ENCODE results near the gene THOC6. TPM values are rescaled to one million over a fixed set of nuclear protein-coding genes. Genes with fewer than 3 reads are reported as not detected.
A peak's percentile ranks its signal among the peaks of the same experiment; 100 is the strongest.

THOC6 gene
- total RNA-seq, 1 experiment from 2014 or later, result 68.2 TPM

- Histone ChIP-seq H4K5ac (ENCODE audit: insufficient read length, low read depth, low read length) (no peak overlapping the region), H2BK15ac (ENCODE audit: low read depth, low read length) (no peak overlapping the region), H2BK20ac (ENCODE audit: low read depth, low read length, poor library complexity, severe bottlenecking) (no peak overlapping the region), H3K4me1 (ENCODE audit: insufficient read depth, low read length) (peaks cover 11% of the 10 kb centered on the region; the same call in 1 of the 2 replicates), H3K4ac (ENCODE audit: low read depth, low read length) (no peak overlapping the region), H4K91ac (ENCODE audit: insufficient read length, low read depth, low read length) (no peak overlapping the region), H3K23me2 (ENCODE audit: insufficient read length, low read depth, low read length, poor library complexity, severe bottlenecking) (peaks cover 6% of the 10 kb centered on the region), H4K20me1 (ENCODE audit: control insufficient read depth, insufficient read depth, insufficient read length) (no peaks in the 10 kb centered on the region), H3K9me3 (ENCODE audit: control insufficient read depth, low read depth, low read length) (no peaks in the 10 kb centered on the region), H3K56ac (ENCODE audit: insufficient read length, low read depth, low read length) (no peak overlapping the region), H3K4me2 (ENCODE audit: insufficient read depth, insufficient read length, low read length) (no peak overlapping the region), H4K8ac (replicated peaks; ENCODE audit: insufficient read length, low read depth, low read length) (no peak overlapping the region), H2BK120ac (ENCODE audit: low read depth, low read length, poor library complexity, severe bottlenecking) (no peak overlapping the region), H2BK12ac (ENCODE audit: insufficient read length, low read depth, low read length) (no peak overlapping the region), H3K9ac (ENCODE audit: extremely low read depth, insufficient read length, low read length) (no peak overlapping the region), H2AFZ (ENCODE audit: low read length) (no peak overlapping the region), H3K27me3 (ENCODE audit: insufficient read depth, low read length) (no peaks in the 10 kb centered on the region), H3K14ac (ENCODE audit: insufficient read depth, low read length) (no peak overlapping the region; the same call in 1 of the 2 replicates), H3T11ph (ENCODE audit: low read length) (no peak overlapping the region), H3K18ac (ENCODE audit: insufficient read length, low read depth, low read length) (no peak overlapping the region), H2BK5ac (ENCODE audit: insufficient read length, low read length) (no peak overlapping the region), H3K79me2 (ENCODE audit: insufficient read depth, low read length) (no peaks in the 10 kb centered on the region), H3K27ac (ENCODE audit: insufficient read length, low read depth, low read length) (no peak overlapping the region), H3K79me1 (ENCODE audit: insufficient read depth, low read depth, low read length, poor library complexity, severe bottlenecking) (no peaks in the 10 kb centered on the region), H3K23ac (ENCODE audit: insufficient read length, low read depth, low read length) (no peak overlapping the region), H2AK5ac (ENCODE audit: insufficient read length, low read length) (no peak overlapping the region)
- peak overlapping the region; percentile 77 to 88 for H3K4me3 Mint-ChIP-seq
- H3K36me3 Mint-ChIP-seq (ENCODE audit: insufficient read depth in 1 of 3, low read depth in 3 of 3), result peaks cover 0 to 7% (median 6%) of the 10 kb centered on the region in 3 experiments; a peak in 4 of 7 replicates
- no peak for TF ChIP-seq CTCF (conservative IDR thresholded peaks at IDR 0.05)
- H3K27ac Mint-ChIP-seq, result no peak overlapping the region; a peak in 1 of 7 replicates
- DNase-seq, result no peak
- peaks cover 34 to 47% of the 10 kb centered on the region in 2 experiments for H3K4me1 Mint-ChIP-seq
- H3K9me3 Mint-ChIP-seq, result no peaks in the 10 kb centered on the region
- H3K27me3 Mint-ChIP-seq (ENCODE audit: low read depth), result no peaks in the 10 kb centered on the region; the same call in 1 of the 2 replicates
- WGBS (ENCODE audit: extremely low coverage, insufficient read length, low lambda C conversion rate), result no CpG with 5 or more reads among the region's 67 CpGs
Observed at GRCh38 chr16:3004319-3004718, 19.5 kb upstream of the THOC6 start.

All from H9 (cell line).